ENCODE measurements around the gene CGB7. TPM values are rescaled to one million over a fixed set of nuclear protein-coding genes. Genes with fewer than 3 reads are reported as not detected.
"Not testable (repeated sequence)": the region's sequence is repeated elsewhere in the genome, so short reads cannot be mapped to it uniquely, and the experiment has no call there.

The CGB7 gene
- total RNA-seq, 1 experiment from 2014 or later: 4.3 TPM

DNA sequence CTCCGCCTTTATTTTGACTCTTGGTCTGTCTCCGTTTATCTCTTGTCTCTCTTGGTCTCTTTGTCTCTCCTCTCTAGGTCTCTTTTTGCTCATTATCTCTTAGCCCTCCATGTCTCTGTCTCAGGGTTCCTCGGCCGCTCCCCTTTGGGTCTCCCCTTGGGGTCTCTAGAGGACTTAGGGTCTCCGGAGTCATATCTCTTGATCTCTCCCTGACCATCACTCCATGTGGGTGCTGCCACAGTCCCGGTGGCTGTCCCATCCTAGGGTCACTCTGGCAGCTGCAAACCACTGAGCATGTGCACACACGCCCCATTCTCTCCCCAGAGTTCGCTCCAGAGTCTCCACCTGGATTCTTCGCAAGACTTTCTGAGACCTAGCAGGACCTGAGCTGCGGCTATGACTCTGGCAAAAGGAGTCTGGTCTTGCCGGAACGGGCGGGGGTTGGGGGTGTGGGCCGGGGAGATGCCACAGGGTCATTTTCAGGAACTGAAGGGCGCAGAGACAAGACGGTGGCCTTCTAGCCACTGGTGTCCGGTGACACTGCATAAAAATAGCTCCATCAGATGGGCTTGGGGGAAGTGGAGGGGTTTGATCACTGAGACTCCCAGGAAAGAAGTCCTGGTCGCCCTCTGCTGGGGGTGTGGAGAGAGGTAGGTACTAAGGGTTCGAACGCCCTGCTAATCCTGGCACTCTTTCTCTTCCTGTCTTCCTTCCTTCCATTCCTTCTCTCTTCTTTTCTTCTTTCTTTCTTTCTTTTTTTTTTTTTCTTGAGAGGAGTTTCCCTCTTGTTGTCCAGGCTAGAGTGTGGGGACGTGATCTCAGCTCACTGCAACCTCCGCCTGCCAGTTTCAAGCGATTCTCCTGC lies 16.2 kb upstream of the CGB7 start:
- DNase-seq (ENCODE audit: low read depth): peak; percentile 66

GRCh38 chr19:49071860-49072547 lies 14.5 kb upstream of the CGB7 start:
- no peak for DNase-seq (ENCODE audit: low read depth)

GRCh38 chr19:49070416-49070815 lies 12.9 kb upstream of the CGB7 start:
- DNase-seq (ENCODE audit: low read depth): no peak

GRCh38 chr19:49069026-49069425 lies 11.5 kb upstream of the CGB7 start:
- DNase-seq (ENCODE audit: low read depth): no peak

DNA sequence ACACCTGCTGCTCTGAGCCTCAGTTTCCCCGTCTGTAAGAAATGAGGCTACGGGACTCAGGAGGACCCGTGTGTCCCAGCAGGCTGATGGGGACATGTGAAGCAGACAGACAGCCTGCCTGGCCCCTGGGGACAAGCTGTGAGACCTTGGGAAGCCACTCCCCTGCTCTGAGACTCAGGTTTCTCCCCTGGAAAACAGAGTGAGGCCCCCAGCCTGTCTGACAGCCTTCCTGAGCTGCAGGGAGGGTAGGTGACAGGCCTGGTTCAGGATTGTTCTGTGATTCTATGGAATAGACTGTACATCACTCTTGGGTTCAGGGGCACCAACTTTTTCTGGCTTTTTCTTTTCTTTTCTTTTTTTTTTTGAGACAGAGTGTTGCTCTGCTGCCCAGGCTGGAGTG lies 10.0 kb upstream of the CGB7 start:
- no peak for DNase-seq (ENCODE audit: low read depth)

DNA sequence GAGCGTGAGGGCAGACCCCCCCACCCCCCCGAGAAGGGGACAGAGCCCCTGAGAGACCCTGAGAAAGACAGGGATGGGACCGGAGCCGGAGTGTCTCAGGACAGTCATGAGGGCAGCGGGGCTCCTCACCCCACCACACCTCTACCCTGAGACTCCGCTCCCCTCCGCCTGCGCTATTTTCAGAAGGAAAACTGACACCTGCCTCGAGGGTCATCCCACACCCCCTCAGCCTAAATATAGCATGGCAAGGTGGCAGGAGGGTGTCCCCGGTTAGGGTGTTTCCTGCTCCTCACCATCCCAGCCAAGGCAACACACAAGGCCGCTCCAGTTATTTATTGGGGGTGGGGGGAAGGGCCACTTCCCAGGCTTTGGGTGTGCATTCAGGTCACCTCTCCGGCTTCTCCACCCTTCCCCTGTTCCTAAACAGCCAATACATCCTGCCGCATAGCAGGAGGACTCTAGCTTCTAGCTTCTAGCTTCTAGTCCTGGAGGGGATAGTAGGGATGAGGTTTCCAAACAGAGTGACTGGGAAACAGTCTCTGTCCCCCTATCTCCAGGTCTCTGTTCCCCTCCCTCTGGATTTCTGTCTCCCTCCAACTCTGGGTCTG lies 8.5 kb upstream of the CGB7 start:
- no peak for DNase-seq (ENCODE audit: low read depth)

DNA sequence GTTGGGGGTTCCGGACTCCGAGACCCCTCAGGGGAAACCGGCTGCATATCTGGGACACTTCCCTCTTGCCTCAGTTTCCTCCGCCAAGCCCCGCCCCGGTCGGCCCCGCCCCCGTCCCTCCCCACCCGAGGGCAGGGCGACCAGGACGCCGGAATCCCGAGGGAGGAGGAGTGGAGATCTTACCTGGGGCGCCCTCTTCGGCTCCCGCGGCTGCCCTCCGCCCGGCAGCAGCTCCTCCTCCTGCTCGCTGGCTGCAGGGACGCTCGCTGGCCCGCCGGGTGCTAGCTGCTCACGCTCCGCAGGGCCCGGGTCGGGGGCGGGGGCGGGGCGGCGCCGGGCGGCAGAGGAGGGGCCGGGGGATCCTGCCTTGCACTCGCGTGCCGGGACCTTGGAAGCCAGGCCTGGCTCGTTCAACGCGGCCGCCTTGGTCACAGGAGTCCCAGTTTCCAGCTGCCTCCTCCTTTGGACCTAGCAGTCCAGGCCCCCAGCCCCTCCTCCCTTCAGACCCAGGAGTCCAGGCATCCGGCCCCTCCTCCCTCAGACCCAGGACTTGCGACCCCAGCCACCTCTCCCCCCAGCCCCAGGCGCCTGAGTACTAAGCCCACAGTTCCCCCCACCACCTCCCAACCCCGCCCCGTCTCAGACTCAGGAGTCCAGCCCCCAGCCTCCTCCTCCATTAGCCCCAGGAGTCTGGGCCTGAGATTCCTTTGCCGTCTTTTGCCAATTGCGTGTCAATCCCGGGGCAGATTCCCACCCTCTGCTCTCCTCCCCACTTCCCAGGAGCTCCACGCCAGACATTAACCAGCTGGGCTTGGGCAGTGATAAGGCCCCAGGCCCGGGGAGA lies 7.4 kb upstream of the CGB7 start, which contains the start of gene NTF4:
Gene NTF4 (minus strand): TSS at position 51 of the 844 bp plus-strand sequence. CDS start 2,821 bp downstream, outside the sequence.
- peak; percentile 44 for DNase-seq (ENCODE audit: low read depth)

DNA sequence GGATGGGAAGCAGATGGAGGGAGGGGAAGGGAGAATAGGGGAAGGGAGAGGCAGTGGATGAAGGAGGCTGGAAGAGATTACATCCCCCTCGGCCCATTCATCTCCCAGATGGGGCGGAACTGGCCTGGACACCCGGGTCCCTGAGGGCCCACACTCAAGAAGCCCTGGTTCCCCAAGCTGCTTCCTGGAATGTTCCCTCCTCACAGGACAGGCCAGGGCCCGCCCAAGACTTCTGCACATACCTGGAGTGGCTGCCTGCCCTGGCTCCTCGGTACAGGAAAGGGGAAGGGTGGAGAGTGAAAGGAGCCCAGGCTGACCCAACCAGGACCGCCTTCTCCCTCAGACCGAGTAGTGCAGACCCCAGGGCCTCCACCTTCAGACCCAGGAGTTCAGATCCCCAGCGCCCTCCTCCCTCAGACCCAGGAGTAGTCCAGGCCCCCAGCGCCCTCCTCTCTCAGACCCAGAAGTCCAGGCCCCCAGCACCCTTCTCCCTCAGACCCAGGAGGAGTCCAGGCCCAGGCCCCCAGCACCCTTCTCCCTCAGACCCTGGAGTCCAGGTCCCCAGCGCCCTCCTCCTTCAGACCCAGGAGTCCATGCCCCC lies 6.6 kb upstream of the CGB7 start:
- no peak for DNase-seq (ENCODE audit: low read depth)

DNA sequence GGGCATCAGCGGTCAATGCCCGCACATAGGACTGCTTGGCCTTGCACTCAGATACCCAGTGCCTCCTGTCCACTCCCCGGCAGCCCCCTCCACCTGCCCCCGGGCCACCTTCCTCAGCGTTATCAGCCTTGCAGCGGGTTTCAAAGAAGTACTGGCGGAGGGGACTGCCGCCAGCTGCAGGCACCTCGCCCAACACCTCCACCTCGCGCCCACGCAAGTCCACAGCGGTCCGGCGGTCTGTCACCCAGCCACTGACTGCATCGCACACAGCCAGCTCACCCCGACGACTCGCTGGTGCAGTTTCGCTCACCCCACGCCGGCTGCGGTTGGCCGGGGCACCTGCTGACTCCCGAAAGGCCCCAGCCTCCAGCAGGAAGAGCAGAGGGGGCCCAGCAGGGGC lies 3.9 kb upstream of the CGB7 start:
- no peak for DNase-seq (ENCODE audit: low read depth)

DNA sequence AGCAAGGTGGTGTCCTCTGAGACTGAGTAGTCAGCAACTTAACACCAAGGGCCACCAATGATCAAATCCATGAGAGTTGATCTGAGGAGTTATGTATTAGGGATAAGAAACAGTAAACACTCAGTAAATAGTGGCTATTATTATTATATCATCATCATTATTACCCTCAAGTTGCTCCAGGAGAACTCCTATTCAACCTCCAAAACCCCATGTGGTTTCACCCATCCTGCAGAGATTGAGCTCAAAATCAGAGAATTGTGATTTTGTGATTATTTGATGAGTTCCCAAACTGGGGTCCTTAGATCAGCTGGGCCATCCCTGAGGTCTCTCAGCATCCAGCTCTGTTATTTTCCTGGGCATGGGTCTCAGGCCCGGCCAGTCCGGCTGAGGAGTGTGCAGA lies 3.5 kb upstream of the CGB7 start:
- DNase-seq (ENCODE audit: low read depth): no peak

DNA sequence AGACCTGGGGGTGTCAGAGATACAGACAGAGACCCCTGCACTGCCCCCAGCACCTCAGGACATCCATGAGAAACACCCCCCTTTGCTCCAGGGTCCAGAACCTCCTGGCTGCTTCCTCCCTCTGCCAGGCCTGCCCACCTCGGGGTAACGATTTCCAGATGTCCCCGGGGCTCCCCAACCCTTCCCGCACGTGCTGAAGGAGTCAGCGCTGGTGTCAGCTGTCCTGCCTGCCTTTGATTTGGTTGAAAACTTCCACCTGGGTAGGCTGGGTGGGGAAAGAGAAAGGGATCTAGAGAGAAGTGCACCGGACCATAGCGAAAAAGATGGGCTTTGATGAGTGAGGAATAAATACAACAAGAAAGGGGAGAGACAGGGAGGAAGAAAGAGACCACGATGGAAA lies 1.5 kb upstream of the CGB7 start:
- DNase-seq (ENCODE audit: low read depth): no peak

GRCh38 chr19:49058562-49058961 lies 1.0 kb upstream of the CGB7 start:
- peak; percentile 57 for DNase-seq (ENCODE audit: low read depth)

DNA sequence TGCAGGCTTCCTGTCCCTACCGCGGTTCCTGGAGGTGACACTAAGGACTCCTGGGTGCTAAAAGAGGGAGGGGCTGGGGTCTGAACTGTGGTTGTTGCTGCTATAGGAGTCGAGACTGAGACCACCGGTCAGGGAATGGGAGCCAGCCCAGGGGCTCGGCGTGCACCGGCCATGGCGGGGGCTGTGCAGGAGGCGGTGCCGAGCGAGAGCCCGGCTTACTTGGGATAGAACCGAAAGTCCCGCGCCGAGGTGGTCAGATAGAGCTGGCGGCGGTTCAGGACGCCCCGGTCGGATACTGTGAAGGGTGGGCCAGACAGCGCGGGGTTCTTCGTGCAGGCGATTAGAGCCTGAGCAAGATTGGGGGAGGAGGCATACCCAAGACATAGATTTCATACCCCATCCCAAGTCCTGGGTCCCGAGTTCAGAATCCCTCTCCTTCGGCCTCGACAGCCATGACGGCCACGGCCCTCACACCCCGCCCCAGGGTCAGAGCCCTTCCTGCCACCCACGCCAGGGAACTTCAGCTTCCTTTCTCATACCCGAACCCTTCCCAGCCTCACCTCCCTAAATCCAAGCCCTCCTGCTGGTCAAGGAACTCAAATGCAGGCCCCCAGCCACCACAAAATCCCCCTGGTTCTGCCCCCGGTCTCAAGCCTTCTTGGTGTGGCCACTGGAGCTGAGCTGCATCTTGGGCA lies 500 bp downstream of the CGB7 start:
- DNase-seq (ENCODE audit: low read depth): peak; percentile 34

- peak; percentile 84 for DNase-seq (ENCODE audit: low read depth)
Observed at GRCh38 chr19:49056101-49056901, 1.2 kb downstream of the CGB7 start.

GRCh38 chr19:49050376-49051033 lies 7.0 kb downstream of the CGB7 start:
- peak; percentile 93 for DNase-seq (ENCODE audit: low read depth)

- DNase-seq (ENCODE audit: low read depth): not testable (repeated sequence)
Observed at GRCh38 chr19:49049834-49050233, 7.7 kb downstream of the CGB7 start.

GRCh38 chr19:49049011-49049410 lies 8.5 kb downstream of the CGB7 start, which contains the start of gene CGB8:
Gene CGB8, minus strand, starts transcription at chr19:49049111. Its CDS starts 372 bp downstream, at chr19:49048739.
- not testable (repeated sequence) for DNase-seq (ENCODE audit: low read depth)

DNA sequence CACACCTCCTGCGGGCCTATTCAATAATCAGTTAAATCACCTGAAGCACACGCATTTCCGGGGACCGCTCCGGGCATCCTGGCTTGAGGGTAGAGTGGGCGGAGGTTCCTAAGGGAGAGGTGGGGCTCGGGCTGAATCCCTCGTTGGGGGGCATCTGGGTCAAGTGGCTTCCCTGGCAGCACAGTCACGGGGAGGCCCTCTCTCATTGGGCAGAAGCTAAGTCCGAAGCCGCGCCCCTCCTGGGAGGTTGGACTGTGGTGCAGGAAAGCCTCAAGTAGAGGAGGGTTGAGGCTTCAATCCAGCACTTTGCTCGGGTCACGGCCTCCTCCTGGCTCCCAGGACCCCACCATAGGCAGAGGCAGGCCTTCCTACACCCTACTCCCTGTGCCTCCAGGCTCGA lies 14.0 kb downstream of the CGB7 start, which contains the start of gene CGB5:
Gene CGB5 (plus strand): TSS at position 301 of the 400 bp plus-strand sequence. CDS start 362 bp downstream, outside the sequence.
- not testable (repeated sequence) for DNase-seq (ENCODE audit: low read depth)

DNA sequence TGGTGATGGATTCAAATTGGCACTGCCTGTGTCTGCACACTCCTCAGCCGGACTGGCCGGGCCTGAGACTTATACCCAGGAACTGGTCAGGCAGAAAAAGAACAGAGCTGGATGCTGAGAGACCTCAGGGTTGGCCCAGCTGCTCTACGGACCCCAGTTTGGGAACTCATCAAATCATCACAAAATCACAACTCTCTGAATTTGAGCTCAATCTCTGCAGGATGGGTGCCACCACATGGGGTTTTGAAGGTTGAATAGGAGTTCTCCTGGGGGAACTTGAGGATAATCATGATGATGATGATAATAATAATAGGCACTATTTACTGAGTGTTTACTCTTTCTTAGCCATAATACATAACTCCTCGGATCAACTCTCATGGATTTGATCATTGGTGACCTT lies 14.9 kb downstream of the CGB7 start:
- DNase-seq (ENCODE audit: low read depth): not testable (repeated sequence)
